Hepatic stellate cell (primary cell): ENCODE results near the gene HOXC13.

Experiments used
- DNase-seq: peaks from one replicate; pipeline ENCODE4 v3.0.0; 2011; ENCODE audit warnings: low spot score

The HOXC13 gene

GRCh38 chr12:53938326-53939140 lies at the start of gene HOXC13:
Gene HOXC13 (plus strand): TSS chr12:53938831. CDS start chr12:53938907, 76 bp downstream.
- DNase-seq: no peak

- no peak for DNase-seq
These were observed 48.5 kb upstream of the HOXC13 start for GRCh38 chr12:53890081-53890480.

GRCh38 chr12:53892762-53893395 lies 45.8 kb upstream of the HOXC13 start:
- DNase-seq: no peak

- DNase-seq: no peak
These were observed 39.4 kb upstream of the HOXC13 start for GRCh38 chr12:53899230-53899629.

- no peak for DNase-seq
These were observed 31.5 kb upstream of the HOXC13 start for GRCh38 chr12:53907103-53907502.

- DNase-seq: no peak
These were observed 21.6 kb upstream of the HOXC13 start for GRCh38 chr12:53916788-53917655.

GRCh38 chr12:53924521-53925405 lies 13.9 kb upstream of the HOXC13 start:
- DNase-seq: no peak

GRCh38 chr12:53927220-53928029 lies 11.2 kb upstream of the HOXC13 start:
- no peak for DNase-seq

GRCh38 chr12:53928054-53928835 lies 10.4 kb upstream of the HOXC13 start:
- DNase-seq: no peak

- DNase-seq: no peak
These were observed 9.1 kb upstream of the HOXC13 start for GRCh38 chr12:53929527-53929926.

- DNase-seq: no peak
These were observed 7.9 kb upstream of the HOXC13 start for GRCh38 chr12:53930591-53931255.

- no peak for DNase-seq
These were observed 6.6 kb upstream of the HOXC13 start for GRCh38 chr12:53931844-53932581.

- DNase-seq: no peak
These were observed 5.7 kb upstream of the HOXC13 start for GRCh38 chr12:53932915-53933314.

GRCh38 chr12:53935383-53936341 lies 3.0 kb upstream of the HOXC13 start:
- DNase-seq: no peak

GRCh38 chr12:53937099-53937498 lies 1.5 kb upstream of the HOXC13 start:
- DNase-seq: no peak

- no peak for DNase-seq
These were observed 870 bp upstream of the HOXC13 start for GRCh38 chr12:53937596-53938325.
